Muscle of leg (tissue), 11 donors: ENCODE results near the gene EDNRA. TPM values are rescaled to one million over a fixed set of nuclear protein-coding genes. Genes with fewer than 3 reads are reported as not detected.
A peak's percentile ranks its signal among the peaks of the same experiment; 100 is the strongest.

Experiments used
- DNase-seq: peaks from one replicate; pipeline ENCODE4 v3.0.0; 2013
- H3K27ac ChIP-seq: one replicate; pipeline ENCODE4 v1.5.1; 2013; ENCODE audit warnings: mild to moderate bottlenecking, low read length, control low read depth
- H3K27me3 ChIP-seq: one replicate; pipeline ENCODE4 v1.6.1; 2013; ENCODE audit warnings: low read length; ENCODE audit not compliant: control insufficient read depth, insufficient read depth
- H3K36me3 ChIP-seq: one replicate; pipeline ENCODE4 v1.6.1; 2013; ENCODE audit warnings: low read length; ENCODE audit not compliant: control insufficient read depth, insufficient read depth
- H3K4me1 ChIP-seq: one replicate; pipeline ENCODE4 v1.6.1; 2013; ENCODE audit warnings: low read length; ENCODE audit not compliant: control insufficient read depth, insufficient read depth
- H3K4me3 ChIP-seq: one replicate; pipeline ENCODE4 v1.5.1; 2013; ENCODE audit warnings: low read length, control low read depth
- H3K9me3 ChIP-seq: replicated peaks from 2 replicates; pipeline ENCODE4 v1.6.1; 2013; ENCODE audit warnings: low read depth, low read length; ENCODE audit not compliant: control insufficient read depth
- WGBS: methylation state at CpG from one replicate; pipeline ENCODE4 v1.1.5; 2013; ENCODE audit warnings: missing lambda C conversion rate; ENCODE audit not compliant: insufficient coverage; 5-methylcytosine and 5-hydroxymethylcytosine counted together
- polyA plus RNA-seq, 8 donors: library from polyadenylated mRNA; unstranded; fragments of 120-200 nt; gene quantifications; one replicate each; pipeline versions ENCODE4 v1.2.1 to v1.2.3, GENCODE V29; 2013; ENCODE audit warnings: inconsistent platforms in 1 of 8, low replicate concordance in 1 of 8; ENCODE audit not compliant: insufficient read length in 8 of 8, insufficient read depth in 1 of 8
- total RNA-seq: library from RNA; stranded (reverse); fragments of 120-200 nt; gene quantifications from one replicate; pipeline ENCODE4 v1.2.4, GENCODE V29; 2013

EDNRA gene
- total and polyA plus RNA-seq, 9 donors, result 19.5 to 43.1 (median 32.2) TPM

GRCh38 chr4:147581606-147582350 lies 100.9 kb downstream of the EDNRA start:
- Histone ChIP-seq H3K9me3 (no peaks in the 10 kb centered on the region), H3K4me1 (no peaks in the 10 kb centered on the region), H3K36me3 (no peaks in the 10 kb centered on the region), H3K27ac (no peak overlapping the region), H3K27me3 (no peaks in the 10 kb centered on the region), H3K4me3 (no peak overlapping the region)
- WGBS, result 61% methylated on average over 2 of the region's 6 CpGs
- no peak for DNase-seq

GRCh38 chr4:147582386-147583060 lies 101.6 kb downstream of the EDNRA start:
- Histone ChIP-seq H3K27me3 (no peaks in the 10 kb centered on the region), H3K4me1 (no peaks in the 10 kb centered on the region), H3K9me3 (no peaks in the 10 kb centered on the region), H3K27ac (no peak overlapping the region), H3K36me3 (no peaks in the 10 kb centered on the region), H3K4me3 (no peak overlapping the region)
- DNase-seq, result no peak

- Histone ChIP-seq H3K4me3 (no peak overlapping the region), H3K27ac (no peak overlapping the region), H3K36me3 (no peaks in the 10 kb centered on the region), H3K4me1 (no peaks in the 10 kb centered on the region), H3K27me3 (no peaks in the 10 kb centered on the region), H3K9me3 (no peaks in the 10 kb centered on the region)
- no peak for DNase-seq
- WGBS, result 86% methylated on average over 1 of the region's 1 CpG
Observed at GRCh38 chr4:147583876-147584275, 103.0 kb downstream of the EDNRA start.

DNA sequence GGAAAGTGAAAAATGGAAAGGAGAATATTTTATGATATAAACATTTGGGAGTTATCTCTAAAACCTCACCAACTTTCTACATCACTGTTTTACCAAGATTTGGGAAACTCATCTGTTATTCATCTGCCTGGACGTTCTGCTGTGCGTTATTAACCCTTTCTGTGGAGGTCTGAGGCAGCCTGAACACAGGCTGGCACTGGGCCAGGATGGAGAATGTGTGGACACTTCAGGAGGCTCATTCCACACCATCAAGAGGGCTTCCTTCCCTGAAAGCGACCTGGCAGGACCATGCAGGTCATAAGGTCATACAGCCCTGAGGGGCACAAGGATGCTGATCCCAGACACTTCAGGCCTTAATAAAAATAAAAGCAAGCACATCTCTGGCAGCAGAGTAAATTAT lies 105.1 kb downstream of the EDNRA start:
- WGBS, result no CpG with 5 or more reads among the region's 3 CpGs
- DNase-seq, result no peak
- Histone ChIP-seq H3K27ac (no peak overlapping the region), H3K36me3 (no peaks in the 10 kb centered on the region), H3K4me3 (no peak overlapping the region), H3K27me3 (no peaks in the 10 kb centered on the region), H3K4me1 (no peaks in the 10 kb centered on the region), H3K9me3 (no peaks in the 10 kb centered on the region)

DNA sequence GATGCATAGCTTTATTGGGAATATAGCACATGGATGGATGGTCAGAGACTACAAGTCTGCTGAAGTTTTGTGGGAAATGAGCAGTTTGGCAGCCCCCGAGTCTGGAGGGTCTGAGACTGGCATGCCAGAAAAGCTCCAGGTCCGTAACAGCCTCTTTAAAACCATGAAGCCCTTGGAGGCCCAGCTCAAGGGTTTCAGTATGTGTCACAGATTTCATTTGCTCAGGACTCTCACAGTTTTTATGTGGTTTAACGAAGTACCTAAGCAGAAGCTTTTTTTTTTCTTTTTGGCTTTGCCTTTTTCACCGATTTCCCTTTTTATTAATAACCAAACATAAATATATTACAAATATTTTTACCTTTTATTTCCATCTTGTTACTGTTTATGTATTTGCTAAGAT lies 105.7 kb downstream of the EDNRA start:
- Histone ChIP-seq H3K27ac (no peak overlapping the region), H3K27me3 (no peaks in the 10 kb centered on the region), H3K9me3 (no peaks in the 10 kb centered on the region), H3K4me3 (no peak overlapping the region), H3K4me1 (no peaks in the 10 kb centered on the region), H3K36me3 (no peaks in the 10 kb centered on the region)
- WGBS, result 78% methylated on average over 2 of the region's 4 CpGs
- no peak for DNase-seq

GRCh38 chr4:147587041-147587440 lies 106.1 kb downstream of the EDNRA start:
- H3K27ac ChIP-seq, result no peak overlapping the region
- H3K9me3 ChIP-seq, result no peaks in the 10 kb centered on the region
- H3K36me3 ChIP-seq, result no peaks in the 10 kb centered on the region
- H3K4me3 ChIP-seq, result no peak overlapping the region
- no peaks in the 10 kb centered on the region for H3K27me3 ChIP-seq
- no peak for DNase-seq
- H3K4me1 ChIP-seq, result no peaks in the 10 kb centered on the region
- 100% methylated on average over 1 of the region's 3 CpGs for WGBS

DNA sequence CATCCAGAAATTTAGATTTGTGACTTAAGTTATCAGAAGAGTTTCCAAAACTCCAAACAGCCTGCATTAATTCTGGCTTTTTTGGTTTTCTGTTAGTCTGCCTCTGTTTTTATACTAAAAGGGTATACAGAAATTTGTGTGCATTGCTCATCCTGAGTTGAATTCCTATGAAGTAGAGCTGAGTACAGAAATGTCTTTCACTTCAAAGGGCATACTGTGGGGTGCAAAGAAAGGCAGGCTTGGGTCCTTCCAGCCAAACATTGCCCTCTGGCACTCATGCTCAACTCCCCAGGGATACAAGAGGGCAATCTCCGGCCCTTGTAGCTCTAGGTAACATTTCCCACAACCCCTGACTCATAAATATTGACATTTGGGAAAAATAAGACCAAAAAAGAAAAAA lies 108.7 kb downstream of the EDNRA start:
- H3K27ac ChIP-seq, result no peak overlapping the region
- WGBS, result no CpG with 5 or more reads among the region's 1 CpG
- no peak overlapping the region for H3K4me3 ChIP-seq

GRCh38 chr4:147590249-147590920 lies 109.5 kb downstream of the EDNRA start:
- no CpG with 5 or more reads among the region's 12 CpGs for WGBS

More for the DNA sequence above, 108.7 kb downstream of the EDNRA start:
- Histone ChIP-seq H3K27me3 (no peaks in the 10 kb centered on the region), H3K9me3 (no peaks in the 10 kb centered on the region), H3K36me3 (no peaks in the 10 kb centered on the region), H3K4me1 (no peaks in the 10 kb centered on the region)
- DNase-seq, result no peak

GRCh38 chr4:147591106-147591505 lies 110.2 kb downstream of the EDNRA start:
- Histone ChIP-seq H3K4me1 (no peaks in the 10 kb centered on the region), H3K36me3 (no peaks in the 10 kb centered on the region), H3K4me3 (no peak overlapping the region), H3K9me3 (no peaks in the 10 kb centered on the region), H3K27ac (no peak overlapping the region), H3K27me3 (no peaks in the 10 kb centered on the region)
- no peak for DNase-seq

More at GRCh38 chr4:147590249-147590920, 109.5 kb downstream of the EDNRA start:
- Histone ChIP-seq H3K27ac (no peak overlapping the region), H3K4me1 (no peaks in the 10 kb centered on the region), H3K27me3 (no peaks in the 10 kb centered on the region), H3K36me3 (no peaks in the 10 kb centered on the region), H3K4me3 (no peak overlapping the region), H3K9me3 (no peaks in the 10 kb centered on the region)
- DNase-seq, result peak; percentile 84

DNA sequence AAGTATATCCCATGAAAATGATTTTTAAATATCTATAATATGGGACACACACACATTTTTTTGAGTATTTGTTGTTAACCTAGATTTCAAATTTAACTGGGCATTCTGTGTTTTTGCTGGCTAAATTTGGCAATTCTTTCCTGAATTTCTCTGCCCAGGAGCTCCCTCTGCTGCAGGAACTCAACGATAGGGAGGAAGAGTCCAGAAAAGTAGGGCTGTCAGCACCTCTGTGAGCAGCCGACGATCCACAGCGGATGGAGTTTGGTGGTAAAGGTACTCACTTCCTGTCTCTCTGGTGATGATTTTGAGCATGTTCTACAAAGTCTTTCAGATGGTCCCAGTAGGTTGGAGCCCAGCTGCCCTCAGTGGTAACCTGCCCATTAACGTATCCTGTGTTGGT lies 113.2 kb downstream of the EDNRA start:
- whole genome bisulfite sequencing, result 40% methylated on average over 1 of the region's 5 CpGs
- no peaks in the 10 kb centered on the region for H3K4me1 ChIP-seq
- H3K36me3 ChIP-seq, result no peaks in the 10 kb centered on the region
- H3K4me3 ChIP-seq, result no peak overlapping the region
- no peak for DNase-seq
- no peak overlapping the region for H3K27ac ChIP-seq
- no peaks in the 10 kb centered on the region for H3K27me3 ChIP-seq
- no peaks in the 10 kb centered on the region for H3K9me3 ChIP-seq
